ENCODE results near the gene POLA2. TPM values are rescaled to one million over a fixed set of nuclear protein-coding genes. Genes with fewer than 3 reads are reported as not detected.
"Not testable (repeated sequence)": the region's sequence is repeated elsewhere in the genome, so short reads cannot be mapped to it uniquely, and the experiment has no call there.

The POLA2 gene
- polyA plus RNA-seq, 1 donor (not counting 4 experiments of a cell fraction or from before 2014, with no cell fraction given): 20.9 TPM

DNA sequence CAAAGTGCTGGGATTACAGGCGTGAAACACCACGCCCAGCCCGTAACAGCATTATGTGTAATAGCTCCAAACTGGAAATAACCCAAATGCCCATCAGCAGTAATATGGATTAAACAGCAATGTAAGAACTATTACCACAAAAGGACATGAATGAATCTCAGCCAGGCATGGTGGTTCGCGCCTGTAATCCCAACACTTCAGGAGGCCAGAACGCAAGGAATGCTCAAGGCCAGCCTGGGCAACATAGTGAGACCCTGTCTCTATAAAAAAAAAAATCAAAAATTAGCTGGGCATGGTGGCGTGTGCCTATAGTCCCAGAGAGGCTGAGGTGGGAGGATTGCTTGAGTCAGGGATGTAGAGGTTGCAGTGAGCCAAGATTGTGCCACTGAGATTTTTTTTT, 68.8 kb downstream of the POLA2 start:
- Histone ChIP-seq H3K9me3 (ENCODE audit: control insufficient read depth, low read depth, low read length) (no peaks in the 10 kb centered on the region), H3K4me2 (ENCODE audit: control insufficient read depth, extremely low read depth, insufficient read depth, low read depth, low read length) (no peak overlapping the region), H3K9ac (ENCODE audit: control insufficient read depth, extremely low read depth, insufficient read depth, low read length) (no peak overlapping the region), H4K20me1 (ENCODE audit: control insufficient read depth, extremely low read depth, insufficient read depth, low read length) (no peaks in the 10 kb centered on the region), H3K79me2 (ENCODE audit: control insufficient read depth, insufficient read depth, low read length) (peaks cover 19% of the 10 kb centered on the region), H3K4me3 (ENCODE audit: control insufficient read depth in 2 of 3, extremely low read depth in 1 of 3, insufficient read depth in 2 of 3, low read depth in 1 of 3, low read length in 3 of 3) (no peak overlapping the region), H3K27ac (ENCODE audit: control insufficient read depth, insufficient read depth, low read length) (no peak overlapping the region), H3K36me3 (ENCODE audit: control insufficient read depth in 2 of 2, extremely low read depth in 1 of 2, insufficient read depth in 2 of 2, low read length in 2 of 2) (no peaks in the 10 kb centered on the region), H3K27me3 (ENCODE audit: control insufficient read depth, extremely low read depth, insufficient read depth, low read length) (no peaks in the 10 kb centered on the region), H3K4me1 (ENCODE audit: control insufficient read depth, extremely low read depth, insufficient read depth, low read length) (peaks cover 15% of the 10 kb centered on the region), H3K9me1 (ENCODE audit: control insufficient read depth, extremely low read depth, insufficient read depth, low read length) (no peaks in the 10 kb centered on the region), H2AFZ (ENCODE audit: control insufficient read depth, low read length) (no peak overlapping the region)
- no peak for TF ChIP-seq EZH2 (IDR thresholded peaks at IDR 0.05; ENCODE audit: low read length)
- TF ChIP-seq, protein P1, sequence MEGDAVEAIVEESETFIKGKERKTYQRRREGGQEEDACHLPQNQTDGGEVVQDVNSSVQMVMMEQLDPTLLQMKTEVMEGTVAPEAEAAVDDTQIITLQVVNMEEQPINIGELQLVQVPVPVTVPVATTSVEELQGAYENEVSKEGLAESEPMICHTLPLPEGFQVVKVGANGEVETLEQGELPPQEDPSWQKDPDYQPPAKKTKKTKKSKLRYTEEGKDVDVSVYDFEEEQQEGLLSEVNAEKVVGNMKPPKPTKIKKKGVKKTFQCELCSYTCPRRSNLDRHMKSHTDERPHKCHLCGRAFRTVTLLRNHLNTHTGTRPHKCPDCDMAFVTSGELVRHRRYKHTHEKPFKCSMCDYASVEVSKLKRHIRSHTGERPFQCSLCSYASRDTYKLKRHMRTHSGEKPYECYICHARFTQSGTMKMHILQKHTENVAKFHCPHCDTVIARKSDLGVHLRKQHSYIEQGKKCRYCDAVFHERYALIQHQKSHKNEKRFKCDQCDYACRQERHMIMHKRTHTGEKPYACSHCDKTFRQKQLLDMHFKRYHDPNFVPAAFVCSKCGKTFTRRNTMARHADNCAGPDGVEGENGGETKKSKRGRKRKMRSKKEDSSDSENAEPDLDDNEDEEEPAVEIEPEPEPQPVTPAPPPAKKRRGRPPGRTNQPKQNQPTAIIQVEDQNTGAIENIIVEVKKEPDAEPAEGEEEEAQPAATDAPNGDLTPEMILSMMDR (optimal IDR thresholded peaks at IDR 0.05 in 1 of 3, IDR thresholded peaks at IDR 0.05 in 1 of 3, conservative IDR thresholded peaks at IDR 0.05 in 1 of 3; ENCODE audit: extremely low read depth in 1 of 3, insufficient read depth in 2 of 3, low read length in 3 of 3): no peak
- FAIRE-seq (no peak), DNase-seq (ENCODE audit: low read depth, low spot score) (no peak)
- dilution Hi-C loops (cut with MboI; ENCODE audit: extremely low pct_ligation_motif_present, low sequenced_read_pairs): no loop called here

DNA sequence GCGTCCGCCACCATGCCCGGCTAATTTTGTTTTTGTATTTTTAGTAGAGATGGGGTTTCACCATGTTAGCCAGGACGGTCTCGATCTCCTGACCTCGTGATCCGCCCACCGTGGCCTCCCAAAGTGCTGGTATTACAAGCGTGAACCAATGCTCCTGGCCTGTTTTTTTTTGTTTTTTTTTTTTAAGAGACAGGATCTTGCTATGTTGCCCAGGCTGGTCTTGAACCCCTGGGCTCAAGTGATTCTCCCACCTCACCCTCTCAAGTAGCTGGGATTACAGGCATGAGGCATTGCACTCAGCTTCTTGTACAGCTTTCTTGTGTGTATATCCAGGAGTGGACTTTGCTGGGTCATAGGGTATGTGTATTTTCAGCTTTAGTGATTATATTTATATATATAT, 70.8 kb downstream of the POLA2 start:
- H4K20me1 ChIP-seq (ENCODE audit: control insufficient read depth, extremely low read depth, insufficient read depth, low read length); H3K9me1 ChIP-seq (ENCODE audit: control insufficient read depth, extremely low read depth, insufficient read depth, low read length); H3K9me3 ChIP-seq (ENCODE audit: control insufficient read depth, low read depth, low read length); H3K27me3 ChIP-seq (ENCODE audit: control insufficient read depth, extremely low read depth, insufficient read depth, low read length); dilution Hi-C loops (cut with MboI; ENCODE audit: extremely low pct_ligation_motif_present, low sequenced_read_pairs); H3K4me3 ChIP-seq (ENCODE audit: control insufficient read depth in 2 of 3, extremely low read depth in 1 of 3, insufficient read depth in 2 of 3, low read depth in 1 of 3, low read length in 3 of 3); H3K9ac ChIP-seq (ENCODE audit: control insufficient read depth, extremely low read depth, insufficient read depth, low read length); FAIRE-seq; H3K4me2 ChIP-seq (ENCODE audit: control insufficient read depth, extremely low read depth, insufficient read depth, low read depth, low read length); DNase-seq (ENCODE audit: low read depth, low spot score); H3K27ac ChIP-seq (ENCODE audit: control insufficient read depth, insufficient read depth, low read length); H3K36me3 ChIP-seq (ENCODE audit: control insufficient read depth in 2 of 2, extremely low read depth in 1 of 2, insufficient read depth in 2 of 2, low read length in 2 of 2); H2AFZ ChIP-seq (ENCODE audit: control insufficient read depth, low read length): not testable (repeated sequence)
- Histone ChIP-seq H3K4me1 (ENCODE audit: control insufficient read depth, extremely low read depth, insufficient read depth, low read length) (peaks cover 15% of the 10 kb centered on the region), H3K79me2 (ENCODE audit: control insufficient read depth, insufficient read depth, low read length) (peaks cover 37% of the 10 kb centered on the region)

DNA sequence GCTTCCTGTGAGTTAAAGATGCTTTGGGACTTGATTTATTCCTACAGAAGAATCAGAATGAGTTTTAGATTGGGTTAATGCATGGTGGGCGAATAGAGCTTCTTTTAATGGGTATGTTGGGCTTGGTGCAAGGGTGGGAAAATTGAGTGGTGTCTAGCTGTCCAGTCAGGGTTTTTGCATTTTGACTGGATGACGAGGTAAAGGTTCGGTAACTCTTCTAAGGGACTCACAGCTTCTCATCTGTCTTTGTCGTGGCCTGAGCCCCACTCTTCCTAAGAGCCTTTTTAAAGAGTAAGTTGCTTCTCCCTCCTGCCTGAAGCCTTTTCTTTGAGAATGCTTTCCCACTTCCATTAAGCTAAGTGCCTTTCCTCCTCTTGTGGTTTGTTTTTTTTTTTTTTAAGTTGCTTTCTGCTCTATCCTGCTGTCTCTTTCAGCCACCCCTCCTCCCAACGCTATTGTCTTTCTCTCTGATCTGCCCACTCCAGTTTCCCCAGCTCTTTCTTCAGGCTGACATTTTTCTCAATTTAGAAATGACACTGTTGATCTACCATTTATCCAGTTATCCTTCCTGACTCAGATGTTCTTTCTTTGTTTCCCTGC, 73.0 kb downstream of the POLA2 start:
- no peaks in the 10 kb centered on the region for H3K9me1 ChIP-seq (ENCODE audit: control insufficient read depth, extremely low read depth, insufficient read depth, low read length)
- peak overlapping the region; percentile 87 for H3K4me2 ChIP-seq (ENCODE audit: control insufficient read depth, extremely low read depth, insufficient read depth, low read depth, low read length)
- H3K36me3 ChIP-seq (ENCODE audit: control insufficient read depth in 2 of 2, extremely low read depth in 1 of 2, insufficient read depth in 2 of 2, low read length in 2 of 2): peaks cover 3 to 4% of the 10 kb centered on the region in 2 experiments
- peak overlapping the region; percentile 85 for H3K27ac ChIP-seq (ENCODE audit: control insufficient read depth, insufficient read depth, low read length)
- peak overlapping the region; percentile 97 for H3K9ac ChIP-seq (ENCODE audit: control insufficient read depth, extremely low read depth, insufficient read depth, low read length)
- H3K79me2 ChIP-seq (ENCODE audit: control insufficient read depth, insufficient read depth, low read length): peaks cover 54% of the 10 kb centered on the region
- TF ChIP-seq, protein P1 (optimal IDR thresholded peaks at IDR 0.05 in 1 of 3, IDR thresholded peaks at IDR 0.05 in 1 of 3, conservative IDR thresholded peaks at IDR 0.05 in 1 of 3; ENCODE audit: extremely low read depth in 1 of 3, insufficient read depth in 2 of 3, low read length in 3 of 3): no peak
- no peak for TF ChIP-seq EZH2 (IDR thresholded peaks at IDR 0.05; ENCODE audit: low read length)
- H3K9me3 ChIP-seq (ENCODE audit: control insufficient read depth, low read depth, low read length): no peaks in the 10 kb centered on the region
- no peaks in the 10 kb centered on the region for H4K20me1 ChIP-seq (ENCODE audit: control insufficient read depth, extremely low read depth, insufficient read depth, low read length)
- no peak for DNase-seq (ENCODE audit: low read depth, low spot score)
- H2AFZ ChIP-seq (ENCODE audit: control insufficient read depth, low read length): no peak overlapping the region
- H3K4me1 ChIP-seq (ENCODE audit: control insufficient read depth, extremely low read depth, insufficient read depth, low read length): peaks cover 13% of the 10 kb centered on the region
- FAIRE-seq: no peak
- dilution Hi-C loops (cut with MboI; ENCODE audit: extremely low pct_ligation_motif_present, low sequenced_read_pairs): no loop called here
- H3K27me3 ChIP-seq (ENCODE audit: control insufficient read depth, extremely low read depth, insufficient read depth, low read length): no peaks in the 10 kb centered on the region
- H3K4me3 ChIP-seq (ENCODE audit: control insufficient read depth in 2 of 3, extremely low read depth in 1 of 3, insufficient read depth in 2 of 3, low read depth in 1 of 3, low read length in 3 of 3): peak overlapping the region; percentile 93 to 98 (median 96)

Data from keratinocyte (primary cell).